Activated gamma-delta T cell treated with anti-CD3 and anti-CD28 coated beads, Interleukin-2, amount 50 U/mL, for 16 hours (primary cell): ENCODE measurements around the gene MAP1LC3A.

ENCODE experiments used
- DNase-seq: peaks from one replicate; pipeline ENCODE4 v3.0.0-alpha.2; 2020; ENCODE audit warnings: low read depth

MAP1LC3A gene

DNA sequence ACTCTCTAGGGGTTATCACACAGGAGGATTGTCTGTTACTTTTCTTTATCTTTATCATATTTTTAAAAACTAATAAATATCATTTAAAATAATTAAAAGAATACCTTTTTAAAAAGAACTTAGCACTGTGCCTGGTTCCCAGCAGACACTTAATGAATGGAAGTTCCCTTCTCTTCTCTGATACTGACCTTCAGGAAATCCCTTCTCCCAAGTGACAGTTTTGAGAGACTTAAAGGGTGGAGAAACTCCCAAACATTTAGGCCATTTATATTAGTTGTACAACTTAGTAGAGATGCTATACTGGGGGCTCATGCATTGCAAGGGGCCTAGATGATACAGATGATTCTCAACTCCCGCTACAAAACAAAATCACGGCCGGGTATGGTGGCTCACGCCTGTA lies 18.5 kb downstream of the MAP1LC3A start:
- DNase-seq = no peak

DNA sequence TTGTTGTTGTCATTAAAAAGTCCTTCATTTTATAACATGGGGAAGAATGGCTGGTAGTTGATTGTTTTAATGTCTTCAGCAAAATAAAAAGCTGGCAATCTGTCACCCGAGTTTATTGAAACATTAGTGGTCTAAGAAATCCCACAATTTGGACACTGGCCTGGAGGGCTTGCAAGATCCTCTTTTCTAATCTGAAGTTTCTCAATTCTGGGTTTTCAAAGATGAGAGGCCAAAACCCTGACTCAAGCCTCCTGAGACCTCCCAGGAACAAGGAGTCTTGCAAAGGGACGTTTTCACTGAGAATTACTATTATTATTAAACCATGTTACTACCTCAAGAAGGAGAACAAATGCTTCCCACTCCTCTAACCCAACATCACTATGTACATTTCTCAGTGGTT lies 19.5 kb downstream of the MAP1LC3A start:
- no peak for DNase-seq

DNA sequence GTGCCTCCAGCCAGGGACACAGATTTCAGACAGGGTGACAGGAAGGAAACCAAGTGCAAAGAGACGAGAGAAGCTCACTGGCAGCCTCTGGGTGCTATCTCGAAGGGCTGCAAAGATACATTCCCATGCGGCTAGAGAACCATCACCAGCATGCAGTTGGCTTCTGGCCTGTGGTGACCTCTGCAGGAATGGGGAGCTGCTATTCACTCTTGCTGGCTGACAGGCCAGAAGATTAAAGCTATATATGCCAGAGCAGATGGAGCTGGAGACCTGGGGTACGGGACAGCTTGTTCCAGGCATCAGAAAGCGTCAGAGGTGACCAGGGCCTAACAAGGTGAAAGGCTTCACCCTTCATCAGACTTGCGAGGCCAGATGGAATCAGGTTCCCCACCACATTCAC lies 20.0 kb downstream of the MAP1LC3A start:
- DNase-seq = no peak

DNA sequence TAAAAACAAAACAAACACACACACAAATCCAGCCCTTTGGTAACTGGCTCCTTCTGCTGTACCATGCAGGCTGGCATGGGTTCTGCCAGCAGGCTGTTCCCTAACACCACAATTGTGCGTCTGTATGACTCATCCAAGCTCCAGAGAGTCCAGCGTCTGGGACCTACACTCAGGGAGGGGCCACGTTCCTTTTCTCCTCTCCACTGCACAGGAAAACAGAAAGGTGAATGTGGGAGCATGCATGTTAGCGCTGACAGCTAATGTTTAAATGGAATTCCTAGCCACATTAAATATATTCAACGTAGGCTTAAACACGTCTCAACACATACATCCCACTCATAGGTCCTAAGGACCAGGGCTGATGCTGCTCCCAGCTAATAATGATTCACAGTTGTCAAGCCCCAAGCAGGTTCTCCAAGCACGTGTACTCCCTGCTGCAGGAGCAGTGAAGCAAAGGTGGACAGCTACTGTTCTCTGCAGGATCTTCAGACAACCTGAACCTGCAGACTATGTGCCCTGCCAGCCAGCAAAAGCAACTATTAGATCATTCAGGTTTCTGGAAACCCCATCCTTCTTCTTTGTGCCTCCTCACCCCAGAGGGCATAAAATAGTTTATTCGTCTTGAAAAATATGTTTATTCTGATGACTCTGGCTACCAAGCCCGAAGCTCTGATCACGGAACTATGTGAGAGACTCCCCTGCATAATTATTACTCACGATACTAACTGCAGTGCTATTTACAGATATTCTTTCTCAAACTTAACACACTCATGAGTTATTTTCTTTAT lies 20.9 kb downstream of the MAP1LC3A start:
- DNase-seq = no peak

DNA sequence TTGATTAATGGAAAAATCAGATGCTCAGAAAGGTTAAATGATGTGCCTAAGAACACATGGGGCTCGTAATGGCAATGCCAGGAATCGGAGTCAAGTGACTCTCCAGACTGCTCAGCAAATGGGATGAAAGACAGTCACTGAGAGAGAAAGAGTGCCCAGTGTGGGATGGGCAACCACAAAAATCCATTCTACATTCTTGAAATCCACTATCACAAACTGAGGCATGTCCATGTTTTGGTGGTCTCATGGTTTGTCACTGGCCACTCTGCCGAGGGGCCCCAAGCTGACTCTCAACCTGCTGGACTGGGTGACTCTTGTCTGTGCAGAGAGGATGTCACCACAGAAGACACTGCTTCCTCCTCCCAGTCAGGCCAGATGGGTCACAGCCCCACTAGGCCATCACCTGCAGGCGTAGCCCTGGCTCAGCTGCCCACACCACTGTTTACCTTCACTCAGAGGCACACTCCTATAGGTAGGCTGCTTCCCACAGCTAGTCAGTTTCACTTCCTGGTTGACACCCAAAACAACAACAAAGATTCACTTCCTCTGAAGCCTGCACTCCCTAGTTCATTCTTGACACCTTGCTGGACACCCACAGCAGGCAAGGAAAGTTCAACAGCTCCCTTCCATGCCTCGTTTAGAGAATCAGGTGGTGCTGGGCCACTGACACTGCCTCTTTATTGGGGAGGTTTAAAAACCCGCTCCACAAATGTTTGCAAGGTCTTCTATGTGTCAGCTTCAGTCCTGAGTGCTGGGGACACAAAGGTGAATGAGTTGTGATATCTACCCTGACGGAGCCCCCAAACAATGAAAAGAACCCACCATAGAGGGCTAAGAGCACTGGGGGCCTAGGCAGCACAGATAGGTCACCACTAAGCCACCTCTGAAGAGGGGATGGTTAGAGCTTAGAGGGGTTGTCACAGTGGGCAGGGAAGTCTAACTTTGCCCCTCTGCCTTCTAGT lies 21.7 kb downstream of the MAP1LC3A start:
- DNase-seq = no peak

DNA sequence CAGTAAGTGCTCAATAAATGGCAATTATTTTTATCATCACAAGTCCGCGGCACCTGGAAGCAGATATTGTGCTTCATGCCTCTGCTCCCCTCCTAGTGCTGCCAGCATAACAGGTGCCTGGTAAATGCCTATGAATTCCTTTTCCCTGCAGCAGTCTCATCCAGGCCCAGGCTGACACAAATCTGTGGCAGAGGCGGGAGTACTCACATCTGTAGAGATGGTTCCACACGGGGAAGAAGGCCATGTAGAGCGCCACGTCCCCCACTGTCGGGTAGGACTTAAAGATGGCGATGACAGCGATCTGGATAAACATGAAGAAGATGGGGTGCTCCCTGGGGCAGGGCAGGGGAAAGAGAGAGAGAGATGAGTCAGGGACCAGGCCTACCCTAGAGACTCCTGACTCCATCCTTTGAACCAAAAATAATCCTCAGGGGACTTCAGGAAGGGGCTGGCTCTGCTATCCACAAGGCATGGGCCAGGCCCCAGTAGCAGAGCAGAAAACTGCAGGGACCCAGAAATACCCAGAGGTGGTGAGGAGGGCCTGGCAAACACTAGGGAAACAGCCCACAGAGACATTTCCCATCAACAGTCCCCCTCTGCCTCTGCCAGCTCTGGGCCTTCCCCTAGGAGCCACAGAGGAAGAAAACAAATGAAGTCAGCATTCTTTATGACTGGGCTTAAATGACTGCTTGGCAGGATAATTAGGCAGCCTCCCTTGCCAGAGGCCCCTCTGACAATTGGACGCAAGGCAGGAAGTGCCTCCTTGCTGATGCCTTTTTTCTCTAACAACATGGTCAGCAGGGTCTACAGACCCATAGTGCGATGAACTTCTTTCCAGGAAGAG lies 23.0 kb downstream of the MAP1LC3A start:
- DNase-seq = no peak

DNA sequence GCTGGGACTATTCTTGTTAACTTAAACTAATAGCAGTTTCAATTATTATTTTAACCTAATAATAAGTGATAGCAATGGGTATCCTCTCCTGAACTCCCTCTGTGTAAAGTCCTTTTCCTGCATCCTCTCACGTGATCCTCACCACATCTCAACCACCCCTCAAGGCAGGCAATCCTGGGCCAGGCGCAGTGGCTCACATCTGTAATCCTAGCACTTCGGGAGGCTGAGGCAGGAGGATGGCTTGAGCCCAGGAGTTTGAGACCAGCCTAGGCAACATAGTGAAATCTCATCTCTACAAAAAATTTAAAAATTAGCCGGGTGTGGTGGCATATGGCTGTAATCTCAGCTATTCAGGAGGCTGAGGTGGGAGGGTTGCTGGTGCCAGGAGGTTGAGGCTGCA lies 23.7 kb downstream of the MAP1LC3A start:
- no peak for DNase-seq

DNA sequence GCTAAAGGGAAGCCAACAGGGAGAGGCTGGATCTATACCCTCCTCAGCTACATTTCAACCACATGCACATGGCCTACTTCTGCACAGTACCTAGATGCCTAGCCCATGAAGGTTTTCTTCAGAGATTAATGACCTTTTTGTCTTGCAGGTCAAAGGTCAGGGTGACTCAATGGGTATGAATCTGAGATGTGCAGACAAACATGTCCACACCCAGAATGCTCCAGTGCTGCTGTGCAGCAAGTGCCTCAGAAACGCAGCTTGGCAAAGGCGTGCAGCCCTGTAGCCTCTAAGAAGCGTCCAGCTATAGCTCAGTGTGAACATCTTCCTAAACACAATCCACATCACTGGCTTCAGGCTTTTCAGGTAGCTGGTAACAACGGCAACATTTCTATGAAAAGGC lies 24.4 kb downstream of the MAP1LC3A start:
- no peak for DNase-seq

DNA sequence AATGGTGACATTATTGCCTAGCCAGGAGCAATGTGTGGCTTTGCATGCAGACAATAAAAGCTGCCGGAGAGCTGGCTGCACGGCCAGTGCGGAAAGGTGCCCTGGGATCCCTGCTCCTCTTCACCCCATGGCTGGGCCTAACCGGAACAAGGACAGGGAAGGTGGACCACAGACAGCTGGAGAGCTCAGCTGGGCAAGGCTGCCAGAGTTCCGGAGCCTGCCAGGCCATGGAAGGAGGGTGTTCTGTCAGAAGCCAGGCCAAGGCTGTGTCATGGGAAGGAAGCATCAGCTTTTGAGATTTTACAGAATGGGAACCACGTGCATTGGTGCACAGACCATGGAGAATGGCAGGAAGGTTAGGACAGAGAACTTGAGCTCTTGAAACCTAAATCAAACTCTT lies 25.0 kb downstream of the MAP1LC3A start:
- no peak for DNase-seq

DNA sequence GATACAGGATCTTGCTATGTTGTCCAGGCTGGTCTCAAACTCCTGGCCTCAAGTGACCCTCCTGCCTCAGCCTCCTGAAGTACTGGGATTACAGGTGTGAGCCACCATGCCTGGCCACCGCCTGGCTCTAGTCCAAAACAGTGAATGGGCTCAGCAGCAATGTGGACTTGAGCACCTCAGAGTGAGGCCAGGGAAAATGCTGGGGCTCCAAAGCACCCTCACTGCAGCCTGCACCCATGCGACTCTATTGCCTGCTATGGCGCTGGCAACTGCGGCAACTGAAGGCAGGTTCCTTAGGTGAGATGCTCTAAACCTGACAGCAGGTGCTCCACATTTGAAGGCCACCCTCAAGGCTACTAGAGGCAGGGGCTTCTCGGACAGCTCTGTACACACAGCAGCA lies 26.5 kb downstream of the MAP1LC3A start:
- DNase-seq = no peak

DNA sequence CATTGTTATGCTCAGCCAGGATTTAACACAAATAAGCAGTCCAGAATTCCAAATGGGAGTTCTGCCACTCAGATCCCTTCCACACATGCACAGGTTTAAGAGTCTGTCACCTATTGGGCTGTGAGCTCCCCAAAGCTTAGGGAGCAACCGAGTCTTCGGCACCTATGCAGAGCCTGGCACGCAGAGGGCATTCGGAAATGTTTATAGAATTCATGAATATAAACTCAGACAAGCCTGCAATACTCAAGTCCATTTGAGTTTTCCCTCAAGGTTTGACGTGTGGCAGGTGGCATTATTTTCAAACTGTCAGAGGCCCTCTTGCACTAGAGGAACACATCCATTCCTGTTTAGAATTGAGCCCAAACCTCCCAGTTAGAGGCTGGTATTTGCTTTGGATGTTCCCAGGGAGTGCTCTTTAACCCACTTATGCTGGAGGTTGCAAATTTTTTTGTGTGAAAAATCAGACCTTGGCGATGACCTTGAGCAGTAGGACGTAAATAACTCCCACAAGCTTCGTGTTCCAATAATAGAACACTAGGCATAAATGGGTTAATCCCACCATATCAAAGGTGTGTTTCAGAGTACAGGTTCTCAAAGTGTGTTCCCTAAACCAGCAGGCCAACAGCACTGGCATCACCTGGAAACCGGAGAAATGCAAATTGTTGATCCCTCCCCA lies 28.1 kb downstream of the MAP1LC3A start:
- DNase-seq = no peak

DNA sequence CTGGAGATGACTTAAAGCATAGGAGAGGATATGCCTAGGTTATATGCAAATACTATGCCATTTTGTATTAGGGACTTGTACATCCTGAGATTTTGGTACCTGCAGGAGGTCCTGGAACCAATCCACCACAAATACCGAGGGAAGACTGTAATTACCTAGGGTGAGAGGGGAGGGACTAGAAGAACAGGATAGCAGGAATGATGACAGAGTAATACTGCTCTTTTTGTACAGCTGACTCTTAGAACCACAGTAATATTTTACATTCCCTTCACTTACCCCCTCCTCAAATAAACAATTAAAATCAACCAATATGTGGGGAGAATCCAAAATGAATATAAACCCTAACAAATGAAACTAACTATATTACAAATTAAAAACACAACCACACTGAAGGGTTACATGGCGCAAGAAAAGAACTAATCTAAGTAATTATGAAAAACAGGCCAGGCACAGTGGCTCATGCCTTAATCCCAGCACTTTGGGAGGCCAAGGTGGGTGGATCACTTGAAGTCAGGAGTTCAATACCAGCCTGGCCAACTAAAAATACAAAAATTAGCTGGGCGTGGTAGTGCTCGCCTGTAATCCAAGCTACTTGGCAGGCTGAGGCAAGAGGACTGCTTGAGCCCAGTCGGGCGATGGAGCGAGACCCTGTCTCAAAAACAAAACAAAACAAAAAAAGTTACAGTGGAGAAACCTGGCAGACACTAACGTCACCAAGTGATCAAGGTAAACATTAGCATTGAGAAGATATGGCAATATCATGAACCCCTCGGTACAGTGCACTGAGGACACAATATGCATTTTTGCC lies 37.1 kb downstream of the MAP1LC3A start:
- DNase-seq = no peak

DNA sequence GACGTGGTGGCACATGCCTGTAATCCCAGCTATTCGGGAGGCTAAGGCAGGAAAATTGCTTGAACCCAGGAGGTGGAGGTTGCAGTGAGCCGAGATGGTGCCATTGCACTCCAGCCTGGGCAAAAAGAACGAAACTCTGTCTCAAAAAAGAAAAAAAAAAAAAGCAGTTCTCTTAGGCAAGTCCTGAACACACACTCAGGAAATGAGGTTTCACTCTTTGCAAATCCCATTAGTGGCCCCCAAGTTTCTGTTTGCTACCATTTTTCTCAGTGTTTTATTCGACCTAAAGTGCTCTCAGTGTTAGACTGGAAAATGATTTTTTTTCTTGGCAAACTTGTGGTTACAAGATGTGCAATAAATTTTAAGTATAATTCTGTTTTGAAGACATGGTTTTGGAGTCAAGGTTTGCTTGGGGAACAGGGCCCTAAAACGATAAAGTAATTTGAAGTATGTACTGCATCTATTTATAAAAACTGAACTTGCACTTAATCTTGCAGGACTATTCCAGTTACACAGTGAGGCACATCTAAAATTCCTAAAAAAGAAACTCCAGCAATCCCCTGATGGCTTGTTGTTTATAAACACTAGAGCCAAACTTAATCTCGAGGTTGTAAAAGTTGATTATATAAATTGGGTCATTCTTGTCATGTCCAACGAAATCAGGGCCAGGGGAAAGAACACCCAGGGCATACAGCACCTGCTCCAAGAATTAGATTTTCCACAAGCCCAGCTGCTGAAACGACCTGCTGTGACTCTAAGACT lies 42.6 kb downstream of the MAP1LC3A start:
- no peak for DNase-seq

DNA sequence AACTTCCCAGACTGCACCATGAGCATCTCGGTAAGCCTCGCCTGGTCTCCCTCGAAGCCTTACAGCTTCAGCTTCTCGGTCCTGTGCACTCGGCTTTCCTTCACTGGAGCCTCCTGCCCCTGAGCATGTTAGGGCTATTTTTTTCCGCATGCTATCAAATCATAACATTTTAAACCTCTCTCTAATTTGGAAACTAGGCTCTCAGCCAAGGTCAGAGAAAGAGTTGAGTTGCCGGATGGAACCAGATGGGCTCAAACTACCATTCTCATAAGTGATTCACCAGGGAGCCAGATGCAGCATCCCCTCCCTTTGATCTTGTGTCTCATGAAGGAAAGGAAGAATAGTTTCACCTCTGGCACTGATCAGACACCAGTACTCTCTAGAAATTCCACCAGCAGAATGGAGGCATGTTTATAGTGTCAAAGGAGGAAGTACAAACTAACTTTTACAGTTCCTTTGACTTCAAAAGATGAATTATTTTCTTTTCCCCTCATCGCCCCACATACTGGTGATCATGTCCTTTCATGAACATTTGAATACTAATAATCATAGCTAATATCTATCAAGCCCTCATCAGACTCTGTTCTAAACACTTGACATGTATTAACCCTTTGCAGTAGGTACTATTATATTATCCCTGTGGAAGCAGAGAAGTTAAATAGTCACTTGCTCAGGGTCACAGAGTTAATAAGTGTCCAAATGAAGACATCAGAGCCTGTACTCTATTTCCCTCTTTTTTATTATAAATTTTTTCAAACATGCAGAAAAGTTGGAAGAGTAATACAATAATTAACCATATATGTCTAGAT lies 46.7 kb downstream of the MAP1LC3A start:
- no peak for DNase-seq

DNA sequence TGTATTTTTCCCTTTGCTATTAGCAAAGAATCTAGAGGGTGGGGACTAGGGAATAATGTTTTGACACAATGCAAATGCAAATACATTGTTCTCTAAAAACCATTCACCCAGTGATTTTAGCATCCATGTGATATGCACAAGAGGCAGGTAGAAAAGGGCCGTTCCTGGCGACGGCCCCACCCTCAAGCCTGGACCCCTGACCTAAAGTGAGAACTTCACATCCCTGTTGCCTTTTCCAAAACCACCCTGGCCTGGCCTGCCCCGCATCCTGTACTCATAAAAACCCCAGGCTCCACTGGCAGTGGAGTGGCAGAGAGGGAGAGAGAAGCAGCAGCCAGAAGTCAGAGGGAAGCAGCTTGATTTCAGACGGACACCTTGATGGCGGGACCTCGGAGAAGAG lies 48.5 kb downstream of the MAP1LC3A start:
- DNase-seq = no peak
